HG03064 (cell line): ENCODE data around the gene ZNF70.

ENCODE experiments used
- ATAC-seq: cut with Tn5 transposase; IDR thresholded peaks from one replicate; pipeline ENCODE4 v1.9.1; 2021; ENCODE audit warnings: low read depth; ENCODE audit not compliant: unreplicated experiment

Gene ZNF70

DNA sequence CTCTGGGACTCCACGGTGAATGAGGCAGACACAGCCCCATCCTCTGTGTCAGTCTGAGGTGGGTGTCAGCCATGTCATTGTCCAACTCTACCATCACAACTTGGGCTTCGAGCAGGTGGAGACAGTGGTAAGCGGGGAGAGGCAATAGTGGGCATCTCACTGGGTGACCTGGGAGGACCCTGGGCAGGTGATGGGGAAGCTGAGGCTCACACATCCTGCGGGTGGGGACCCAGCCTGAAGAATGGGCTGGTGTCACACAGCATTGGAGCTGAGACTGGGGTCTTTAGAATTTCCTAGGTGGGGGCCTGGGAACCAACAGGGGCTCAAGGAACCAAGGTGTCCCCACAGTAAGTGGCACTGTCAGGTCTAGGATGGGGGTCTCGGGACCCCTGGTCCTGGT is 28.8 kb upstream of the ZNF70 start:
- no peak for ATAC-seq

- no peak for ATAC-seq
These were observed 28.2 kb upstream of the ZNF70 start for GRCh38 chr22:23779083-23779482.

DNA sequence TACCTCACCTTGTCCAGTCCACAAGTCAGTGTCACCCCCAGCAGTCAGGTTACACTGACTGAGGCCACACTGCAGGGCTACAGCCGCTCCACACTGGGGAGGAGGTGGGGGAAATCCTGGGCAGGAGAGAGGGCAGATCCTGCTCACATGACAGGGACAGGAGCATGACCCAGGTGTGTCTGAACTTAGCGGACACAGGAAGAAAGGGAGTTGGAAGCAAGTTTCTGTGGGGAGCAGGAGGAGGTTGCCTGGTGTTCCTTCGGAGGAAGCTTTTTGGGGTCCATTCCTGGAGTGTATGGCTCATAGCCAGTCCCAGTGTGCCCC is 27.6 kb upstream of the ZNF70 start:
- ATAC-seq, result no peak

DNA sequence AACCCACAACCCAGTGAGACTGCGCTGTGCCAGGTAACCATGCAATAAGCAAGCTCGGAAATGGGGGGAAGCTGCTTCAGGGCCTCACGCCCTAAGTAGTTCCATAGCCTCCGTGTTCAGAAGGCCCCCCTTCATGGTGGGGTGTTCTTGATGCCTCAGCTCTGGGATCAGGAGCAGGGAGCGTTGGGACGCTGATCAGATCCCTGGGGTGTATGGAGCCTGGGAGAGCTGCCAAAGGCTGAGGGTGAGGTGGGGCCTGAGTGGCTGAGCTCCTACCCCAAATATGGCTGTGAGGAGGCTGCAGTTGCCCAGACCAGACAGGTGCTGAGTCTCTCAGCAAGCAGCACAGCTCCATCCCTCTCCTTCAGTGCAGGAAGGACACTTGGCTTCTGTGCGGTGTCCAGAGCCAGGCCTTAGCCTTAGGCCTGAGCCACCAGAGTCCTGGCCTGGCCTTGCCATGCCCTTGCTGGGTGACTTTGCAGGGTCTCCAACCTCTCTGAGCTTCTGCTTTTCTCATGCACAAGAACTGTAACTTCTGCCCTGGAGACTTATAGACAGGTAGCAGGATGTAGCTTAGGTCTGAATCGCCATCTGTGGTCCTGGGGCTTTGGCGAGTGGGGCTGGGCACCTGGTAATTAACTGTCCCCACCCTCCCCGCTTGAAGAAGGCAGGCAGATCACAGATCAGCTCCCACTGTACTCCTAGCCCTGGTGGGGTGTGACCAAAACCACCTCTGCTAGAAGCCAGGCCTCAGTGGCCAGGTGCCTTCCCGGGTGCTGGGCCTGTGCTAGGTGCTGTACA is 27.1 kb upstream of the ZNF70 start:
- ATAC-seq, result no peak

DNA sequence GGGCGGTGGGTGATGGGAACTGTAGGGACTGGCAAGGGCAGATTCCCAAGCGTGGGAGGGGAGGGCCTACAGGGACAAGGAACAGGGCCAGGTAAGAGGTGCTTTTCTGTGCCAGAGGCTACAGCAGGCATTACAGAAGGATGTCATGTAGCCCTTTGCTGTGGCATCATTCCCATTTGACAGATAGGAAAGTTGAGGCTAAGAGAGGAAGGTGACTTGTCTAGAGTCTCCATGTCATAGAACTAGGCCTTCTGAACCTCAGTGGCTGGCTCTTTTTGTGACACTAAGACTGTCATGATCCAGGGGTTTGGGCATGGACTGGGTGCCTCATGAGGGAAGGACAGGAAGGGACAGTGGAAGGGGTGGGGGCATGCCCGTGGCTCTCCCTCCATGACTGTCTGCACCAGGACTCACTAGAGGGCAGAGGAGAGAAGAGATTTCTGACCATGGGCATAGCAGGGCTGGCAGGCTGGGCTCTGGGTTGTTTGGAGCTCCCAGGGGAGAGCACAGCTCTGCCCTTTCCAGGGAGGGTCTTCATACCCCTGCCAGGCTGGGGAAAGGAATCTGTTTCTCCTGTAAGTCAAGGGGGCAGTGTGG is 25.0 kb upstream of the ZNF70 start:
- ATAC-seq, result no peak

DNA sequence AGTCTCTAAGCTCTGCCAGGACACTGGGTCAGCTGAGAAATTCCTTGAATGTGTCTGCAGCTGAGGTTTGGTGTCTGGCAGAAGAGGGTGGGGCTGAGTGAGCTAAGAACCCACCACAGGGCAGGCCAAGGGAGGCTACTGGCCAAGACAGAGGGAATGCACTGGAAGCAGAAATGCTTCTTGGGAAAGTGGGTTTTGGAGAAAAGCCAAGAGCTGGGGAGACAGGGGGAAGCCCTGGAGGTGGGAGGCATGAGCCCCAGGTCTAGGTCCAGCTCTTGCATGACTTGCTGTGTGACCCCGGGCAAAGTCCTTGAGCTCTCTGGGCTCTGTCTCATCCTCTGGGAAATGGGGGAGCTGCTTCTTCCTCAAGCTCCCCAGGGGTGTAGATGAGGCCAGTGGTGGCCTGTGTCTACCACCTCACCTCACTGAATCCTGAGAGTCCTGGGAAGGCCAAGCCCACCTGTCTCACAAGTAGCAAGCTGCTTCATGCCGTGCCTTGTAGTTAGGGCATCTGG is 24.1 kb upstream of the ZNF70 start:
- no peak for ATAC-seq

- no peak for ATAC-seq
These were observed 23.4 kb upstream of the ZNF70 start for GRCh38 chr22:23774114-23774921.

DNA sequence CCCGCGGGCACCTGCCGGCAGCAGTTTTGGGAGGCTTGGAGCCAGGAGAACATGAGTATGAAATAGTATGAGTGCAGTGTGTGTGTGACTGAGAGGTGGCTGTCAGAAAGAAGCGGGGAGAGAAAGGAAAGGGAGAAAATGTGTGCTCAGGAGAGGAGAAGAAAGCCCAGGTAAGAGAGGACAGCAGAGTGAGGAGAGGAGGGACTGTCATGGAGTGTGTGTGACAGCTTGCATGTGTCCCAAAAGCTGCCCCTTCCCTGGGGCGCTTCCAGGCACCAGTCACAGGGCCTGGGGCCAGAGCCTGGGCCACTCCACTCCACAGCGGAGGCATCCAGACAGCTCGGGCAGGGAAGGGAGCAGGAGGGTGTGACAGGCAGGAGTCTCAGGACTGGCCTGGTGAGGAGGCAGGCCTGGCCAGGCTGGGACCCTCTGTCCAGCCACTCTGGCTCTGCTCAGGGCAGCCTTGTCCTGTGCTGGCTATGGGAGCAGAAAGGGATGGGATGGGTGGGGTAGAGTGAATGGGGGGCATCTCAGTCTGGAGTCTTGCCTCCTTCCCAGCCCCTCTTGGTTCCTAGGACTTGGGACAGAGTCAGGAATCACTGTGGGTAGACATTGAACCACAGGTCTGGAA is 22.7 kb upstream of the ZNF70 start:
- no peak for ATAC-seq

- ATAC-seq, result no peak
These were observed 21.9 kb upstream of the ZNF70 start, which contains the start of gene MMP11 for GRCh38 chr22:23772649-23773473. Gene MMP11, plus strand, starts transcription at chr22:23772849. Its CDS starts 22 bp downstream, at chr22:23772871.

DNA sequence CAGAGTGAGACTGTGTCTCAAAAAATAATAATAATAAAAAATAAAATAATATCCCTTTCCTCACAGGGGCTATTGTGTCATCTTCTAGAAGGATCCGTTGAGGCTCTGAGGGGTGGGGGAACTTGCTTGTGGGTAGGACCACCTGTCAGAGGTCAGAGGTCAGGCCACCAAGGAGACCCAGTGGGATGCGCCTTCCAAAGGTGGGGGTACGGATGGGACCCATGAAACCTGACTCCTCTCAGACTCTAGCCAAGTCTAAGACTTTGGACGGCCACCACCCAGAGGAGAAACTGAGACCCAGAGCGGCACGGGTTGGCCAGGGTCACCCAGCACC is 21.4 kb upstream of the ZNF70 start:
- no peak for ATAC-seq

- ATAC-seq, result no peak
These were observed 18.5 kb upstream of the ZNF70 start for GRCh38 chr22:23769321-23769965.

DNA sequence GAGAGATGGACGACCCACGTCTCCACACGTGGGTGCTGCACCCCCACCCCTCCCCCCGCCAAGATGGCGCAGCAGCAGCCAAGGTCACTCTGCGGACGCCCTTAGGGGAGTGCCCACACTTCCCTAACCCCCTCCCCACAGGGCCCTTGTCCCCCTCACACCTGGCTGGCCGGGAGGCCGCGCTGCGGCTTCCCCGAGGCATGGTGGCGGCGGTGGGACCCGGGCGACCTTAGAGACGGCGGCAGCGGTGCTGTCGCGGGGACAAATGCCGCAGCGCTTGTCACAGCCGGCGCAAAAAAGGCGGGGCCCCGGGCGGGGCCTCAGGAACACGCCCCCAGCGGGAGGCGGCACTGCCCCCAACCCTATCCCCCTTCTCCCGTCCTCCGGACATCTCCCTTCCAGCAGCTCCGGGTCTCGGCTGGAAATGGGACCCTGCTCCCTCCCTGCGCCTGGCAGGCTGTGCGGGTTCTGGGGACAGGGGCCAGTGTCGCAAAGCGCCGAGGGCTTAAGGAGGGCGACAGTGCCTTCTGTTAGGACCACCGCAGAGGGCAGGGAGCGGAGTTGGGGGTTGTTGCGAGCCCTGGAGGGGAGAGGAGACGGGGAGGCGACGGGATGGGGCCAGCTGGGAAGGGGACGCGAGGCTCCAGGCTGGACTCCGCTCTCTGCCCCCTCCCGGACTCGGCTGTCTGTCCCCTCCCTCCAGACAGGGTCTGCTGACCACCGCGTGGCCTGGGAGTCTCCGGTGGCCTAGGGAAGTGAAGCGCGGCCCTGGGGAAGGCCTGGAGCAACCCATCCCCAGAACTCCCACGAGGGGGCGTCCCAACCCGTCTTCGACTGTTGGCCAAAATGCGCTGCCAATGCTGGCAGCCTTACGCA is 17.0 kb upstream of the ZNF70 start, which contains the start of gene CHCHD10:
CHCHD10 (minus strand) TSS at position 300 of the 876 bp plus-strand sequence; CDS start at position 202, 98 bp downstream.
- ATAC-seq, result no peak

DNA sequence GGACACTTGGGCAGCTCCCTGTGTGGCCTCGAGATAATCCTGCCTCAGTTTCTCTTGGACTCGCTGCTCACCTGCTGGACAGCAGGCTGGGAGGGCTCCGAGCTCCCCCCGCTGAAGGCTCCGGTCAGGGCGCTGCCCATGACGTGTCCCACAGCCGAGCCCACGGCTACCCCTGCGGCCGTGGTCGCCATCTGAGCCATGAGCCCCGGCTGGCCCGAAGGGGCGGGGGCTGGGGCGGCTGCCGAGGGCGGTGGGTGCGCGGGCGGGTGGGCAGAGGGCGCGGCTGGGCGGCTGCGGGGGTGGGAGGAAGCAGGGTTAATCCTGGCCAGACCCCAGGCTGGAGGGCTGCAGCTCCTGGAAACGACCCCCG is 16.4 kb upstream of the ZNF70 start:
- no peak for ATAC-seq

- ATAC-seq, result no peak
These were observed 14.3 kb upstream of the ZNF70 start for GRCh38 chr22:23764899-23765881.

DNA sequence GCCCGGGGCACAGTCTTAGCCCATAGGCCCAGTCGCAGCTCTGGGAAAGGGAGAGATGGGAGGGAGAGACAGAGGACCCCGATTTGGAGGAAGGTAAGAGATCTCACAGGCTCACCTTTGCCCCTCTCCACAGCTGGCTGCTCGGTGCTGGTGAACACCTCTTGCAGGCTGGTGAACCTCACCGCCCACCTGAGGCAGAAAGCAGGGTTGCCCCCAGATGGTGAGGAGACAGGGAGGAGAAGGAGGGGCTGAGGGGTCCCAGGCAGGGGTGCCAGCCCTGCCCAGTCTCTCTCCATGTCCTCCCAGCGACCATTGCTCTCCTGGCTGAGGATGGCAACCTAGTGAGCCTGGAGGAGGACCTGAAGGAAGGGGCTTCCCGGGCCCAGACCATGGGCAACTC is 13.0 kb upstream of the ZNF70 start:
- no peak for ATAC-seq

- no peak for ATAC-seq
These were observed 12.7 kb upstream of the ZNF70 start for GRCh38 chr22:23763579-23763945.

GRCh38 chr22:23762842-23763578 is 12.1 kb upstream of the ZNF70 start, which contains the start of gene C22orf15:
Gene C22orf15, plus strand, starts transcription at chr22:23762990. Its CDS starts 317 bp downstream, at chr22:23763307.
- ATAC-seq, result no peak
